GM12872 (cell line): ENCODE measurements around the gene WDR70.

ENCODE experiments used
- TF ChIP-seq, protein P1 (sequence below): IDR thresholded peaks from 3 replicates; pipeline ENCODE4 v1.5.1; 2011; ENCODE audit warnings: low read depth, mild to moderate bottlenecking, low read length, moderate library complexity; ENCODE audit not compliant: insufficient read depth

The WDR70 gene

GRCh38 chr5:37379100-37379628 is at the start of gene WDR70:
Gene WDR70 (plus strand): TSS chr5:37379318. CDS start chr5:37379368, 50 bp downstream.
- TF ChIP-seq, protein P1, sequence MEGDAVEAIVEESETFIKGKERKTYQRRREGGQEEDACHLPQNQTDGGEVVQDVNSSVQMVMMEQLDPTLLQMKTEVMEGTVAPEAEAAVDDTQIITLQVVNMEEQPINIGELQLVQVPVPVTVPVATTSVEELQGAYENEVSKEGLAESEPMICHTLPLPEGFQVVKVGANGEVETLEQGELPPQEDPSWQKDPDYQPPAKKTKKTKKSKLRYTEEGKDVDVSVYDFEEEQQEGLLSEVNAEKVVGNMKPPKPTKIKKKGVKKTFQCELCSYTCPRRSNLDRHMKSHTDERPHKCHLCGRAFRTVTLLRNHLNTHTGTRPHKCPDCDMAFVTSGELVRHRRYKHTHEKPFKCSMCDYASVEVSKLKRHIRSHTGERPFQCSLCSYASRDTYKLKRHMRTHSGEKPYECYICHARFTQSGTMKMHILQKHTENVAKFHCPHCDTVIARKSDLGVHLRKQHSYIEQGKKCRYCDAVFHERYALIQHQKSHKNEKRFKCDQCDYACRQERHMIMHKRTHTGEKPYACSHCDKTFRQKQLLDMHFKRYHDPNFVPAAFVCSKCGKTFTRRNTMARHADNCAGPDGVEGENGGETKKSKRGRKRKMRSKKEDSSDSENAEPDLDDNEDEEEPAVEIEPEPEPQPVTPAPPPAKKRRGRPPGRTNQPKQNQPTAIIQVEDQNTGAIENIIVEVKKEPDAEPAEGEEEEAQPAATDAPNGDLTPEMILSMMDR, result peak; percentile 78

DNA sequence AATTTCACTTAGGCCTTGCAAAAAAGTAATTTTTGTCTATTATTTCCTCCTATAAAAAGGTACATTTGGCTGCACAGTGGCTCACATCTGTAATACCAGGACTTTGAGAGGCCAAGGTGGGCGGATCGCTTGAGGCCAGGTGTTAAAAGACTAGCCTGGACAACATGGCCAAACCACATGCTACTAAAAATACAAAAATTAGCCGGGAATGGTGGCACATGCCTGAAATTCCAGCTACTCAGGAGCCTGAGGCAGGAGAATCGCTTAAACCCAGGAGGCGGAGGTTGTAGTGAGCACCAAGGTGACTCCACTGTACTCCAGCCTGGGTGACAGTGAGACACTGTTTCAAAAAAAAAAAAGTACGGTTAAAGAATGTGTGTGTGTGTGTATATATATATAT is 24.0 kb upstream of the WDR70 start:
- TF ChIP-seq, protein P1, result no peak

DNA sequence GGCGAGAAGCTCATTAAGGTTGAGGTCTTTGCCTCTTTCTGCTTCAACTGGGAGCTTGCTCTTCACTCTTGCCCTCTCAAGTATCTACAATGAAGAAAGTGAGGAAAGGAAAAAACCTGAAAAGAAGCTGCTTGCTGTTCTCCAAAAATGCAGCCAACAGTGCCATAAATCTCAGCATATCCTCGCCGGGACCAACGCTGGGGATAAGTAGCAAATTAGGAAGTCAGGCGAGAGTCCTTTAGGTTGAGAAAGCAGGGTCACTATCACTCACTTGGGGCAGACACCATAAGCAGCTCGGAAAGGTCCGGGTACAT is 8.6 kb upstream of the WDR70 start:
- TF ChIP-seq, protein P1, result no peak

DNA sequence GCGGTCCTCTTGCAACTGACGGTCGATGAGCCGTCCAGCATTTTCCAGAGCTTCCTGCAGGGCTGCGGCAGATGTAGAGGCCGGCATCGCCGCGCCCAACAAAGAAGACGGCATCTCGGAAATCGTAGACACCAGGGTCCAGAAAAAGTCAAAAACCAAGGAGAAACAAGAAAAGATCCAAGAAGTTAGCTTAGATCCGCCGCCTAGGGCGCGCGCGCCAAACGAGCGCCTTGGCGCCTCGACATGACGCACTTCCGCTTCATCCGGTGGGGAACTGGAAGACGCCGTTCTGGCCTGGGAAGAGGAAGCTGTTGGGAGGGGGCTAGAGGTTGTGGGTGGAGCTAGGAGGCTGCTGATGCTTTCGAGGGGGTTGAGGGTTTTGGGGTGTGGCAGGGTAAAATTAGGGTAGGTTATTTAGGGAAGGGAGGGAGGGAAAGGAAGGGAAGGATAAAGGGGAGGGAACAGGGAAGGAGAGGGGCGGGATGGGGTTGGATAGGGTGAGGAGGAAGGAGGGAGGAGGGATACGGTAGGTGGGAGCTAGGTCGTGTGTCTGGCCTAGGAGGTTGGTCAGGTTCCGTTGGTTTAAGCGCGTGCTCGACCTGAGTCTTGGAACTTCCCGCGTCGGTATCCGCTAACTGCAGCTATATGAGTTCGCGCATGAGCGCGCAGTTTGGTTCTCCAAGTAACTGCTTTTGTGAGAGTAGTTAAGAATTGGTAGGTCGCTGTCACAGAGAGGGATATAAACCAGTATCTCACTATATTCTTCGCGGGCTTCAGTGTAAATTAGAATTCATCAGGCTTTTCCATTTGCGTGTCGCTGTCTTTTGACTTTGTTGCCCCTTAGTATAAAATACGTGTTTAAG is 8.0 kb upstream of the WDR70 start, which contains the start of gene NUP155:
TSS of gene NUP155 (minus strand) at position 243 of the 863 bp plus-strand sequence. CDS start at position 114, 129 bp downstream.
- TF ChIP-seq, protein P1, result no peak

- TF ChIP-seq, protein P1, result no peak
Observed at GRCh38 chr5:37375091-37375490, 4.0 kb upstream of the WDR70 start.

DNA sequence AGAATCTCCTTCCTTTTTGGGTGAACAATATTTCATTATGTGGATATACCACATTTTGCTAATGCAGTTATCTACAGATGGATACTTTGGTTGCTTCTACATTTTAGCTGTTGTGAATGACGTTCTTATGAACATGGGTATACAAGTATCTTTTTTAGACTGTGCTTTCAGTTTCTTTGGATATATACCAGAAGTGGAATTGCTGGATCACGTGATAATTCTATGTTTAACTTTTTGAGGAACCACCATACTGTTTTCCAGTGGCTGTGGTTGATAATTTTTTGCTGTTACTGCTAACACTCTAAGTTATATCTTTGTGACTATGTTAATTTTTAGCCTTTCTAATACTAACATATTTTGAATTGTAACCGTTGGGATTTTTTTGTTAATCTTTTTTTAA is 12.5 kb downstream of the WDR70 start:
- TF ChIP-seq, protein P1, result no peak

GRCh38 chr5:37396352-37396751 is 17.2 kb downstream of the WDR70 start:
- TF ChIP-seq, protein P1, result no peak
